MM.1S (cell line): Measurements from ENCODE around the gene MIPEP.

Experiments
- CTCF ChIP-seq: fragments of 300-600 bp; sonication (generic); IDR thresholded peaks from 2 replicates; pipeline ENCODE4 v1.5.1; 2016; ENCODE audit warnings: antibody characterized with exemption, low read length, mixed read lengths
- EZH2 ChIP-seq: fragments of 300-600 bp; sonication (generic); optimal IDR thresholded peaks from 2 replicates; pipeline ENCODE3; 2017; ENCODE audit warnings: low read depth, mild to moderate bottlenecking, antibody characterized with exemption, low read length, mixed read lengths
- EZH2phosphoT487 ChIP-seq: fragments of 300-600 bp; sonication (generic); IDR thresholded peaks from 2 replicates; pipeline ENCODE4 v1.6.1; 2018; ENCODE audit warnings: antibody characterized with exemption, low read length

- TF ChIP-seq CTCF (no peak), EZH2 (no peak), EZH2phosphoT487 (no peak)
Observed at GRCh38 chr13:23763318-23763717, 125.9 kb downstream of the MIPEP start.
